GM12878 (cell line): ENCODE results near the gene NECTIN2. TPM values are rescaled to one million over a fixed set of nuclear protein-coding genes. Genes with fewer than 3 reads are reported as not detected.

Source experiments
- ATAC-seq: fragments of 200-7000 bp; cut with Tn5 transposase; 3 replicates; pipeline ENCODE4 v1.9.1; 2020; ENCODE audit warnings: mild to moderate bottlenecking, moderate library complexity
- BruUV-seq: library from RNA; stranded (reverse); fragments of 400-500 nt; replicated peaks from 2 replicates; lab custom pipeline; 2021; lab: Mats Ljungman, UMichigan
- CTCF ChIA-PET: fragments of 300-600 bp; sonication (Branson Sonifier 250); formaldehyde crosslinking; extraction: SDS; loops from one replicate; lab custom pipeline; 2021; ENCODE audit warnings: inconsistent platforms; lab: Yijun Ruan, JAX
- POLR2A ChIA-PET: fragments of 350-600 bp; formaldehyde crosslinking; extraction: SDS; loops from one replicate; lab custom pipeline; 2021; ENCODE audit warnings: inconsistent platforms; lab: Charles Lee
- RAD21 ChIA-PET: fragments of 300-600 bp; sonication (Branson Sonifier 250); formaldehyde crosslinking; loops from one replicate; lab custom pipeline; 2023; ENCODE audit warnings: antibody characterized with exemption; ENCODE audit not compliant: unreplicated experiment; lab: Charles Lee
- SMC1A ChIA-PET: fragments of 300-600 bp; sonication (Branson Sonifier 250); formaldehyde crosslinking; loops from one replicate; lab custom pipeline; 2023; ENCODE audit not compliant: unreplicated experiment, uncharacterized antibody; lab: Charles Lee
- DNase-seq: peaks from one replicate; pipeline ENCODE4 v3.0.0-alpha.2; 2011; ENCODE audit warnings: low read depth, low spot score
- FAIRE-seq: peaks from 3 replicates; lab custom pipeline; 2011; peaks lifted over from hg19 to GRCh38; lab: Jason Lieb, UNC
- H2AFZ ChIP-seq: 2 replicates; pipeline ENCODE4 v1.6.0; 2011; ENCODE audit warnings: low read depth, low read length, control low read depth; ENCODE audit not compliant: control insufficient read depth
- H3K27ac ChIP-seq: 2 replicates; pipeline ENCODE4 v1.5.1; 2011; ENCODE audit warnings: control low read depth; ENCODE audit not compliant: control insufficient read depth, insufficient read depth
- H3K27me3 ChIP-seq, 2 experiments: replicated peaks in 1 of 2; 2 replicates each; pipeline versions ENCODE4 v1.6.0 to v1.6.1; 2011; ENCODE audit warnings: low read length in 1 of 2; ENCODE audit not compliant: control insufficient read depth in 2 of 2, insufficient read depth in 2 of 2
- H3K36me3 ChIP-seq, 2 experiments: 2 replicates each; pipeline ENCODE4 v1.5.1; 2011; ENCODE audit warnings: low read length in 1 of 2; ENCODE audit not compliant: control insufficient read depth in 2 of 2, insufficient read depth in 2 of 2
- H3K4me1 ChIP-seq: 2 replicates; pipeline ENCODE4 v1.6.1; 2011; ENCODE audit warnings: mild to moderate bottlenecking, low read length, moderate library complexity, mixed read lengths; ENCODE audit not compliant: control insufficient read depth, insufficient read depth
- H3K4me2 ChIP-seq: 2 replicates; pipeline ENCODE4 v1.6.0; 2011; ENCODE audit warnings: control low read depth; ENCODE audit not compliant: control insufficient read depth, insufficient read depth
- H3K4me3 ChIP-seq: fragments of 200-600 bp; sonication (generic); 2 replicates; pipeline ENCODE4 v1.5.1; 2016
- H3K79me2 ChIP-seq: 2 replicates; pipeline ENCODE4 v1.6.0; 2011; ENCODE audit warnings: low read length; ENCODE audit not compliant: control insufficient read depth, insufficient read depth
- H3K9ac ChIP-seq: 2 replicates; pipeline ENCODE4 v1.8.0; 2011; ENCODE audit warnings: low read length, control low read depth, mixed read lengths; ENCODE audit not compliant: control insufficient read depth, insufficient read depth
- H3K9me3 ChIP-seq: replicated peaks from 3 replicates; pipeline ENCODE4 v1.5.1; 2011; ENCODE audit warnings: mild to moderate bottlenecking, low read length; ENCODE audit not compliant: control insufficient read depth, insufficient read depth
- H4K20me1 ChIP-seq: 2 replicates; pipeline ENCODE4 v1.6.0; 2011; ENCODE audit not compliant: control insufficient read depth, insufficient read depth
- ESRRA ChIP-seq: IDR thresholded peaks from 2 replicates; pipeline ENCODE4 v1.6.1; 2012; ENCODE audit warnings: mild to moderate bottlenecking, low read length, improper control_type of control experiment
- ETV6 ChIP-seq, 2 experiments: fragments of 450-650 bp in 1 of 2; IDR thresholded peaks in 1 of 2; conservative IDR thresholded peaks in 1 of 2; 2 replicates each; pipeline ENCODE4 v1.6.1; 2014; ENCODE audit warnings: antibody characterized with exemption in 1 of 2, borderline replicate concordance in 1 of 2, low read depth in 1 of 2, mild to moderate bottlenecking in 1 of 2, moderate library complexity in 1 of 2
- GABPA ChIP-seq: IDR thresholded peaks from 2 replicates; pipeline ENCODE4 v1.6.1; 2014; ENCODE audit warnings: antibody characterized with exemption, low read depth, mild to moderate bottlenecking, inconsistent platforms
- GATAD2B ChIP-seq: fragments of 450-650 bp; conservative IDR thresholded peaks from 2 replicates; pipeline ENCODE4 v1.6.1; 2017; ENCODE audit warnings: low read depth, mild to moderate bottlenecking, moderate library complexity
- KAT2A ChIP-seq: conservative IDR thresholded peaks from 2 replicates; pipeline ENCODE4 v1.6.1; 2011; ENCODE audit warnings: low read depth, low read length; ENCODE audit not compliant: control insufficient read depth
- MXI1 ChIP-seq: fragments of 150-350 bp; IDR thresholded peaks from 2 replicates; pipeline ENCODE4 v1.6.1; 2011; ENCODE audit warnings: low read depth, mild to moderate bottlenecking, inconsistent platforms, low read length, improper control_type of control experiment
- NFXL1 ChIP-seq: fragments of 450-650 bp; IDR thresholded peaks from 2 replicates; pipeline ENCODE4 v1.6.1; 2017; ENCODE audit warnings: antibody characterized with exemption, mild to moderate bottlenecking, borderline replicate concordance
- NFYB ChIP-seq: IDR thresholded peaks from 2 replicates; pipeline ENCODE4 v1.6.1; 2011; ENCODE audit warnings: low read depth, mild to moderate bottlenecking, low read length, improper control_type of control experiment, moderate library complexity; ENCODE audit not compliant: insufficient read depth
- NR2C2 ChIP-seq: IDR thresholded peaks from 2 replicates; pipeline ENCODE4 v1.6.1; 2011; ENCODE audit warnings: borderline replicate concordance, low read depth; ENCODE audit not compliant: control insufficient read depth, insufficient read length
- SIN3A ChIP-seq: IDR thresholded peaks from 2 replicates; pipeline ENCODE4 v1.6.1; 2012; ENCODE audit warnings: low read depth, low read length, improper control_type of control experiment
- WGBS: methylation state at CpG from one replicate; pipeline ENCODE4 v1.1.6; 2016; ENCODE audit warnings: low lambda C conversion rate; ENCODE audit not compliant: insufficient replicate concordance, insufficient coverage; ENCODE audit errors: missing lambda C conversion rate; 5-methylcytosine and 5-hydroxymethylcytosine counted together
- in situ Hi-C: fragments of 300-500 bp; cut with MboI; formaldehyde crosslinking; loops from 9 replicates; pipeline ENCODE4 v1.14.3; 2018; ENCODE audit warnings: mixed read lengths
- intact Hi-C: fragments of 100-400 bp; cut with micrococcal nuclease; formaldehyde crosslinking; loops from one replicate; pipeline ENCODE4 v1.14.2; 2022; ENCODE audit not compliant: unreplicated experiment
- polyA plus RNA-seq, 11 experiments: library from polyadenylated mRNA; depleted of rRNA in 4 of 11; unstranded in 6 of 11; stranded (reverse) in 5 of 11; fragments of >200 nt; fragmentation: Nextera tagmentation in 4 of 11; fragmentation: Illumina TruSeq in 1 of 11; extraction: Ambion mirVana in 4 of 11; extraction: Trizol in 1 of 11; gene quantifications; 1 replicate in 1 of 11; 2 replicates in 10 of 11; pipeline versions ENCODE4 v1.2.1 to v1.2.3, GENCODE V29; 2011 to 2016; ENCODE audit warnings: inconsistent platforms in 2 of 11, missing spikeins in 2 of 11, low read depth in 1 of 11
- total RNA-seq, 4 experiments: library from RNA; depleted of rRNA in 3 of 4; stranded (reverse); fragments of >200 nt in 3 of 4; fragmentation: Illumina TruSeq in 1 of 4; extraction: Trizol in 1 of 4; gene quantifications; 2 replicates each; pipeline versions ENCODE4 v1.2.1 to v1.2.3, GENCODE V29; 2013 to 2021
- TF ChIP-seq, protein P1 (sequence below): fragments of 450-650 bp; IDR thresholded peaks from 2 replicates; pipeline ENCODE4 v1.6.1; 2017; ENCODE audit warnings: antibody characterized with exemption, mild to moderate bottlenecking, moderate library complexity
- TF ChIP-seq, protein P2 (sequence below): fragments of 450-650 bp; IDR thresholded peaks from 2 replicates; pipeline ENCODE4 v1.6.1; 2018; ENCODE audit warnings: mild to moderate bottlenecking, low read depth, moderate library complexity; ENCODE audit not compliant: partially characterized antibody

NECTIN2 gene
- total and polyA plus RNA-seq, 10 of the 15 experiments (the other 5 are each of a cell fraction or from before 2014, with no cell fraction given), result 0.05 to 0.36 (median 0.26) TPM; not detected in 5

DNA sequence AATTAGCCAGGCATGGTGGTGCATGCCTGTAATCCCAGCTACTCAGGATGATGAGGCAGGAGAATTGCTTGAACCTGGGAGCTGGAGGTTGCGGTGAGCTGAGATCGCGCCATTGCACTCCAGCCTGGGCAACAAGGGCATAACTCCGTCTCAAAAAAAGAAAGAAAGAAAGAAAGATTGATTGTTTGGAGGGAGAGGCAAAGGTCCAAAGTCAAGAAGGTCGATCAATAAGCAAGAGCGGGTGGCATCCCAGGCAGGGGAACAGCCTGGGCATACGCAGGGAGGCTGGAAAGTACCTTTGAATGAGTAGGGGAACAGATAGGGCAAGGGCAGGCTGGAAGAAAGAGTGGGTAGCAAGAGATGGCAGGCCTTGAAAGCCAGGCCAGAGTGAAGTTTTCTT is 84.0 kb downstream of the NECTIN2 start:
- Histone ChIP-seq H3K4me1 (no peaks in the 10 kb centered on the region), H2AFZ (no peak overlapping the region), H3K27me3 (no peaks in the 10 kb centered on the region; a peak in 1 of 4 replicates), H4K20me1 (no peaks in the 10 kb centered on the region), H3K4me2 (no peak overlapping the region), H3K4me3 (no peak overlapping the region), H3K36me3 (no peaks in the 10 kb centered on the region), H3K9me3 (no peaks in the 10 kb centered on the region), H3K27ac (no peak overlapping the region), H3K79me2 (no peaks in the 10 kb centered on the region), H3K9ac (no peak overlapping the region)
- POLR2A ChIA-PET, result no interaction called here
- intact Hi-C loops, result no loop called here
- in situ Hi-C loops, result no loop called here
- ATAC-seq, result no peak
- 59% methylated on average over 7 of the region's 7 CpGs for WGBS
- BruUV-seq, result no TSS peak
- RAD21 ChIA-PET, result no interaction called here
- no peak for FAIRE-seq
- TF ChIP-seq GABPA (no peak), ESRRA (no peak)
- CTCF ChIA-PET, result interaction anchor here (0.6 to 1.6 kb wide), 2 partner anchors 22 to 249 kb away, joined by 3 to 4 read pairs; no protein-coding TSS in a partner anchor
- no peak for DNase-seq
- SMC1A ChIA-PET, result no interaction called here

DNA sequence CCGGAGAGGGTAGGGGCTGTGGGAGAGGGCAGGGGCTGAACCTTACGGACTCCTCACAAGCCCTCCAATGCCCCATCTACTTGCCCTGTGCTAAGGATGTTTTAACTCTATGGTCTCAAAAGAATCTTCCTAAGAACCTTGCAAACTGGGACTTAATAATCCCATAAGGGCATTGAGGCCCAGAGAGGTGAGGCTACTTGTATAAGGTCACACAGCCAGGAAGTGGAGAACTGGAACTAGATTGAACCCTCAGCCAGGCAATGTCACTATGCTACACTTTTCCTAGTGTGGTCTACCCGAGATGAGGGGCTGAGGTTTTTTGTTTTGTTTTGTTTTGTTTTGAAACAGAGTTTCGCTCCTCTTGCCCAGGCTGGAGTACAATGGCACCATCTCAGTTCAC is 85.4 kb downstream of the NECTIN2 start:
- no peaks in the 10 kb centered on the region for H3K9me3 ChIP-seq
- H3K4me1 ChIP-seq, result no peaks in the 10 kb centered on the region
- in situ Hi-C loops, result no loop called here
- WGBS, result 66% methylated on average over 4 of the region's 4 CpGs
- ChIA-PET CTCF (no interaction called here), RAD21 (no interaction called here), SMC1A (no interaction called here), POLR2A (no interaction called here)
- H3K4me2 ChIP-seq, result no peak overlapping the region
- no peaks in the 10 kb centered on the region for H3K27me3 ChIP-seq
- ATAC-seq (no peak), DNase-seq (no peak), FAIRE-seq (no peak)
- no peak overlapping the region for H2AFZ ChIP-seq
- no peak overlapping the region for H3K9ac ChIP-seq
- no peak overlapping the region for H3K4me3 ChIP-seq
- no peaks in the 10 kb centered on the region for H3K36me3 ChIP-seq
- BruUV-seq, result no TSS peak
- intact Hi-C loops, result no loop called here
- no peaks in the 10 kb centered on the region for H3K79me2 ChIP-seq
- no peaks in the 10 kb centered on the region for H4K20me1 ChIP-seq
- H3K27ac ChIP-seq, result no peak overlapping the region
- no peak for TF ChIP-seq KAT2A
- TF ChIP-seq, protein P1, sequence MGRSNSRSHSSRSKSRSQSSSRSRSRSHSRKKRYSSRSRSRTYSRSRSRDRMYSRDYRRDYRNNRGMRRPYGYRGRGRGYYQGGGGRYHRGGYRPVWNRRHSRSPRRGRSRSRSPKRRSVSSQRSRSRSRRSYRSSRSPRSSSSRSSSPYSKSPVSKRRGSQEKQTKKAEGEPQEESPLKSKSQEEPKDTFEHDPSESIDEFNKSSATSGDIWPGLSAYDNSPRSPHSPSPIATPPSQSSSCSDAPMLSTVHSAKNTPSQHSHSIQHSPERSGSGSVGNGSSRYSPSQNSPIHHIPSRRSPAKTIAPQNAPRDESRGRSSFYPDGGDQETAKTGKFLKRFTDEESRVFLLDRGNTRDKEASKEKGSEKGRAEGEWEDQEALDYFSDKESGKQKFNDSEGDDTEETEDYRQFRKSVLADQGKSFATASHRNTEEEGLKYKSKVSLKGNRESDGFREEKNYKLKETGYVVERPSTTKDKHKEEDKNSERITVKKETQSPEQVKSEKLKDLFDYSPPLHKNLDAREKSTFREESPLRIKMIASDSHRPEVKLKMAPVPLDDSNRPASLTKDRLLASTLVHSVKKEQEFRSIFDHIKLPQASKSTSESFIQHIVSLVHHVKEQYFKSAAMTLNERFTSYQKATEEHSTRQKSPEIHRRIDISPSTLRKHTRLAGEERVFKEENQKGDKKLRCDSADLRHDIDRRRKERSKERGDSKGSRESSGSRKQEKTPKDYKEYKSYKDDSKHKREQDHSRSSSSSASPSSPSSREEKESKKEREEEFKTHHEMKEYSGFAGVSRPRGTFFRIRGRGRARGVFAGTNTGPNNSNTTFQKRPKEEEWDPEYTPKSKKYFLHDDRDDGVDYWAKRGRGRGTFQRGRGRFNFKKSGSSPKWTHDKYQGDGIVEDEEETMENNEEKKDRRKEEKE, result no peak
- TF ChIP-seq GATAD2B, result no peak
- TF ChIP-seq NFXL1, result no peak
- no peak for TF ChIP-seq ESRRA
- no peak for TF ChIP-seq SIN3A
- TF ChIP-seq NFYB, result no peak
- TF ChIP-seq MXI1, result no peak
- TF ChIP-seq, protein P2, sequence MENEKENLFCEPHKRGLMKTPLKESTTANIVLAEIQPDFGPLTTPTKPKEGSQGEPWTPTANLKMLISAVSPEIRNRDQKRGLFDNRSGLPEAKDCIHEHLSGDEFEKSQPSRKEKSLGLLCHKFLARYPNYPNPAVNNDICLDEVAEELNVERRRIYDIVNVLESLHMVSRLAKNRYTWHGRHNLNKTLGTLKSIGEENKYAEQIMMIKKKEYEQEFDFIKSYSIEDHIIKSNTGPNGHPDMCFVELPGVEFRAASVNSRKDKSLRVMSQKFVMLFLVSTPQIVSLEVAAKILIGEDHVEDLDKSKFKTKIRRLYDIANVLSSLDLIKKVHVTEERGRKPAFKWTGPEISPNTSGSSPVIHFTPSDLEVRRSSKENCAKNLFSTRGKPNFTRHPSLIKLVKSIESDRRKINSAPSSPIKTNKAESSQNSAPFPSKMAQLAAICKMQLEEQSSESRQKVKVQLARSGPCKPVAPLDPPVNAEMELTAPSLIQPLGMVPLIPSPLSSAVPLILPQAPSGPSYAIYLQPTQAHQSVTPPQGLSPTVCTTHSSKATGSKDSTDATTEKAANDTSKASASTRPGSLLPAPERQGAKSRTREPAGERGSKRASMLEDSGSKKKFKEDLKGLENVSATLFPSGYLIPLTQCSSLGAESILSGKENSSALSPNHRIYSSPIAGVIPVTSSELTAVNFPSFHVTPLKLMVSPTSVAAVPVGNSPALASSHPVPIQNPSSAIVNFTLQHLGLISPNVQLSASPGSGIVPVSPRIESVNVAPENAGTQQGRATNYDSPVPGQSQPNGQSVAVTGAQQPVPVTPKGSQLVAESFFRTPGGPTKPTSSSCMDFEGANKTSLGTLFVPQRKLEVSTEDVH, result no peak
- no peak for TF ChIP-seq NR2C2
- TF ChIP-seq ETV6 (conservative IDR thresholded peaks at IDR 0.05 in 1 of 2, IDR thresholded peaks at IDR 0.05 in 1 of 2; ENCODE audit: borderline replicate concordance in 1 of 2, low read depth in 1 of 2), result no peak
